ENCODE measurements around the gene TOMT. TPM values are rescaled to one million over a fixed set of nuclear protein-coding genes. Genes with fewer than 3 reads are reported as not detected.

TOMT gene
- total RNA-seq, 1 donor from 2014 or later: not detected

DNA sequence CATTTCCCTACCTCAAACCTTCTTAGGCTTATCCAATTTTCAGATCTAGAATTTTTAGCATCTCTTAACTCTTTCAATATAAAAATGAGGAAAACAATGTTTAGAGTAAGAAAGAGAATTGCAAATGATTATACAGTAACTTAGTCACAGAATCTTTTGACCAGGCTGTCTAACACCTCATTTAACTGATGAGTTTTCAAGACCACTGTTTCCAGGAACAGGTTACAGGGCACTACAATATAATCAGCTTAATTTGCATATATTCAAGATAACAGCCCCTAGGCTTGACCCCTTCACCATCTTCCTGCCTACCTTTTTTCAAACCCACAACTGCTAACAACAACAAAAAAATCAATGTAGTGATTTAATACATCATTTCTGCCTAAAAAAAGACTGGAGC is 38.0 kb upstream of the TOMT start:
- Mint-ChIP-seq H3K9me3 (ENCODE audit: unreplicated experiment) (no peaks in the 10 kb centered on the region), H3K27me3 (ENCODE audit: unreplicated experiment) (no peaks in the 10 kb centered on the region), H3K27ac (ENCODE audit: unreplicated experiment) (no peak overlapping the region), H3K36me3 (ENCODE audit: unreplicated experiment) (peaks cover 7% of the 10 kb centered on the region), H3K4me1 (ENCODE audit: unreplicated experiment) (peaks cover 39% of the 10 kb centered on the region), H3K4me3 (ENCODE audit: unreplicated experiment) (no peak overlapping the region)
- TF ChIP-seq, protein P1, sequence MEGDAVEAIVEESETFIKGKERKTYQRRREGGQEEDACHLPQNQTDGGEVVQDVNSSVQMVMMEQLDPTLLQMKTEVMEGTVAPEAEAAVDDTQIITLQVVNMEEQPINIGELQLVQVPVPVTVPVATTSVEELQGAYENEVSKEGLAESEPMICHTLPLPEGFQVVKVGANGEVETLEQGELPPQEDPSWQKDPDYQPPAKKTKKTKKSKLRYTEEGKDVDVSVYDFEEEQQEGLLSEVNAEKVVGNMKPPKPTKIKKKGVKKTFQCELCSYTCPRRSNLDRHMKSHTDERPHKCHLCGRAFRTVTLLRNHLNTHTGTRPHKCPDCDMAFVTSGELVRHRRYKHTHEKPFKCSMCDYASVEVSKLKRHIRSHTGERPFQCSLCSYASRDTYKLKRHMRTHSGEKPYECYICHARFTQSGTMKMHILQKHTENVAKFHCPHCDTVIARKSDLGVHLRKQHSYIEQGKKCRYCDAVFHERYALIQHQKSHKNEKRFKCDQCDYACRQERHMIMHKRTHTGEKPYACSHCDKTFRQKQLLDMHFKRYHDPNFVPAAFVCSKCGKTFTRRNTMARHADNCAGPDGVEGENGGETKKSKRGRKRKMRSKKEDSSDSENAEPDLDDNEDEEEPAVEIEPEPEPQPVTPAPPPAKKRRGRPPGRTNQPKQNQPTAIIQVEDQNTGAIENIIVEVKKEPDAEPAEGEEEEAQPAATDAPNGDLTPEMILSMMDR (IDR thresholded peaks at IDR 0.05): no peak
- no peak for DNase-seq (ENCODE audit: extremely low spot score, unreplicated experiment)

DNA sequence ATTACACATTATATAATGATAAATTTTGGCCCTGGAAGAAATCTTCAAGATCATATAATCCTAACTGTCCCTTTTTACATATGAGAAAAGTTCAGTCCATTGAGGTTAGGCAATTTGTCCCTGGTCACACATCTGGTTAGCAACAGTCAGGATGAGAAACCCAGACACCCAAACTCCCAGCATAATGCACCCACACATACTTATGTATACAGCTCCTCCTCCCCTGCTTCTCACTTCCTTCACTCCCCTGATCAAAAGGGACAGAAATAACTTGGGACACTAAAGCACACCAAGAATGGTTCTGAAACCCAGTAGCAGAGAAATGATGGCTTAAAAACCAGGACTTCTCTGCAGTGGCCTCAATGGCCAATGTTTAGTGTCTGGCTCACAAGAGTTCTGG is 36.5 kb upstream of the TOMT start:
- peaks cover 7% of the 10 kb centered on the region for H3K36me3 Mint-ChIP-seq (ENCODE audit: unreplicated experiment)
- no peaks in the 10 kb centered on the region for H3K27me3 Mint-ChIP-seq (ENCODE audit: unreplicated experiment)
- TF ChIP-seq, protein P1 (IDR thresholded peaks at IDR 0.05): no peak
- no peaks in the 10 kb centered on the region for H3K9me3 Mint-ChIP-seq (ENCODE audit: unreplicated experiment)
- H3K4me3 Mint-ChIP-seq (ENCODE audit: unreplicated experiment): no peak overlapping the region
- H3K4me1 Mint-ChIP-seq (ENCODE audit: unreplicated experiment): peaks cover 44% of the 10 kb centered on the region
- peak overlapping the region; percentile 83 for H3K27ac Mint-ChIP-seq (ENCODE audit: unreplicated experiment)
- DNase-seq (ENCODE audit: extremely low spot score, unreplicated experiment): no peak

- TF ChIP-seq, protein P1 (IDR thresholded peaks at IDR 0.05): no peak
- H3K9me3 Mint-ChIP-seq (ENCODE audit: unreplicated experiment): no peaks in the 10 kb centered on the region
- DNase-seq (ENCODE audit: extremely low spot score, unreplicated experiment): no peak
- peaks cover 7% of the 10 kb centered on the region for H3K36me3 Mint-ChIP-seq (ENCODE audit: unreplicated experiment)
- no peak overlapping the region for H3K4me3 Mint-ChIP-seq (ENCODE audit: unreplicated experiment)
- peak overlapping the region; percentile 83 for H3K27ac Mint-ChIP-seq (ENCODE audit: unreplicated experiment)
- H3K27me3 Mint-ChIP-seq (ENCODE audit: unreplicated experiment): no peaks in the 10 kb centered on the region
- peaks cover 44% of the 10 kb centered on the region for H3K4me1 Mint-ChIP-seq (ENCODE audit: unreplicated experiment)
Observed at GRCh38 chr11:72069787-72070251, 35.9 kb upstream of the TOMT start.

DNA sequence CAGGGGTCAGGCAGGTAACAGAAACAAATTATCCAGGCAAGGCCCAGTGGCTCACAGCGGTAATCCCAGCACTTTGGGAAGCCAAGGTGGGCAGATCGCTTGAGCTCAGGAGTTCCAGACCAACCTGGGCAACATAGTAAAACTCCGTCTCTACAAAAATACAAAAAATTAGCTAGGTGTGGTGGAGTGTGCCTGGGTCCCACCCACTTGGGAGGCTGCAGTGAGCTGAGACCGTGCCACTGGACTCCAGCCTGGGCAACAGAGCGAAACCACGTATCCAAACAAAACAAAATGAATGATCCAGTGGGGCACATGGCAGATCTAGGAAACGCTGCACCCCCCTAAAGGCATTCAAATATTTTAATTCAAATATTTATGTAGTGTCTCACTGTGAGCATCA is 35.2 kb upstream of the TOMT start:
- Mint-ChIP-seq H3K27ac (ENCODE audit: unreplicated experiment) (peak overlapping the region; percentile 83), H3K27me3 (ENCODE audit: unreplicated experiment) (no peaks in the 10 kb centered on the region), H3K36me3 (ENCODE audit: unreplicated experiment) (peaks cover 7% of the 10 kb centered on the region), H3K4me3 (ENCODE audit: unreplicated experiment) (no peak overlapping the region), H3K4me1 (ENCODE audit: unreplicated experiment) (peaks cover 44% of the 10 kb centered on the region), H3K9me3 (ENCODE audit: unreplicated experiment) (no peaks in the 10 kb centered on the region)
- TF ChIP-seq, protein P1 (IDR thresholded peaks at IDR 0.05): no peak
- no peak for DNase-seq (ENCODE audit: extremely low spot score, unreplicated experiment)

GRCh38 chr11:72072348-72072747 is 33.4 kb upstream of the TOMT start:
- Mint-ChIP-seq H3K27me3 (ENCODE audit: unreplicated experiment) (no peaks in the 10 kb centered on the region), H3K36me3 (ENCODE audit: unreplicated experiment) (peaks cover 9% of the 10 kb centered on the region), H3K4me3 (ENCODE audit: unreplicated experiment) (peak overlapping the region; percentile 5), H3K27ac (ENCODE audit: unreplicated experiment) (peak overlapping the region; percentile 86), H3K4me1 (ENCODE audit: unreplicated experiment) (peaks cover 43% of the 10 kb centered on the region), H3K9me3 (ENCODE audit: unreplicated experiment) (no peaks in the 10 kb centered on the region)
- TF ChIP-seq, protein P1 (IDR thresholded peaks at IDR 0.05): no peak
- no peak for DNase-seq (ENCODE audit: extremely low spot score, unreplicated experiment)

Measured in osteocyte (in vitro differentiated cells).